HepG2 (cell line): ENCODE data around the gene ADAMTS2.

Source experiments
- EZH2 ChIP-seq: conservative IDR thresholded peaks from 2 replicates; pipeline ENCODE4 v1.6.1; 2012; ENCODE audit warnings: mild to moderate bottlenecking, low read depth, low read length, moderate library complexity
- POLR2A ChIP-seq, 2 experiments: IDR thresholded peaks; 2 replicates each; pipeline ENCODE4 v1.6.1; 2011; ENCODE audit warnings: low read depth in 2 of 2, low read length in 2 of 2, mild to moderate bottlenecking in 1 of 2, moderate library complexity in 1 of 2; ENCODE audit not compliant: insufficient read depth in 1 of 2
- ZNF224 ChIP-seq: sonication (generic); formaldehyde crosslinking; IDR thresholded peaks from 2 replicates; pipeline ENCODE4 v1.5.0; 2020; ENCODE audit warnings: mild to moderate bottlenecking, missing genetic modification reagents

GRCh38 chr5:179134511-179134910, 210.8 kb downstream of the ADAMTS2 start:
- TF ChIP-seq EZH2: no peak
- no peak for TF ChIP-seq POLR2A (IDR thresholded peaks at IDR 0.05; ENCODE audit: insufficient read depth in 1 of 2, low read depth in 2 of 2, low read length in 2 of 2)
- TF ChIP-seq ZNF224: no peak
